Activated CD4-positive, alpha-beta T cell treated with anti-CD3 and anti-CD28 coated beads, Interleukin-2, amount 50 U/mL, for 4 hours (primary cell): Measurements from ENCODE around the gene FBXL3.
"Not testable (repeated sequence)": the region's sequence is repeated elsewhere in the genome, so short reads cannot be mapped to it uniquely, and the experiment has no call there.

ENCODE experiments used
- DNase-seq, 2 experiments: peaks; one replicate each; pipeline ENCODE4 v3.0.0-alpha.2; 2020

FBXL3 gene

DNA sequence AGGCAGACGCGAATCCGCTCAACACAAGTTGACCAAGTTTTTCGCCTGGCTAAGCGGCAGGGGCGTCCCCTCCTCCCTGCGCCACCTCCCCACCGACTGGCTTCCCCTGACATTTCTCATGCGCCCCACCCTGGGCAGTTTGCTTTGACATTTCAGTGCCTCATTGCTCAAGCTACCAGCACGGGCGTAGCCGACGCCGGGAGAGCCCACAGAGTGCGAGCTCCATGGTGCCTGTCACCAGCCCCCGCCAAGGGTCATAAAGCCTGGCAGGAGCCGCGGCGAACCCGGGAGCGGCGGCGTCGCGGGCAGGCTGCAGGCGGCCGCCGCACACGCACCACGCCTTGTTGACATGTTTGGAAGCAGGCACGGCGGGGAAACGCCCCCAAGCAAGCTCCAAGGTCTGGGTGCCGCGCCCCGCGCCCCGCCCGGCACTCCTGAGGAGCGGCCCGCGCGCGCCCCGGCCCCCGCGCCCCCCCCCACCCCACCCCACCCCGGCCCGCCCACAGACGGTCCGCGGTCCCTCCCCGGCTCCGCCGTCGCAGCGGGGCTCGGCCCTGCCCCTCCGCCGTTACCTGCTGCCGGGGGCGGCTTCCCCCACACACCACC, 601 bp downstream of the FBXL3 start:
- DNase-seq: peak; percentile 49 to 62

DNA sequence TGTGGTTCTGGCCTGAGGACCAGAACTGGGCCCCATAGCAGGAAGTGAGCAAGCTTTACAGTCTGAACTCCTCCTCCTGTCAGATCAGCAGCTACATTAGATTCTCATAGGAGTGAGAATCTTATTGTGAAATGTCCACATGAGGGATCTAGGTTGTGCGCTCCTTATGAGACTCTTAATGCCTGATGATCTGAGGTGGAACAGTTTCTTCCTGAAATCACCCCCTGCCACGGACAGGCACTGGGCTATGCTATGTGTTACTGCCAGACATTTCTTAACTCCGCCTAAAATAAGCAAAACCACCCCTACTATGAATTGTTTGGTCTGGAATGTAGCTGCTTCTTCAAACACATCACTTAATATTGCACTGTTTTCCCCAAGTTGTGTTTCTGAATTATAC, 4.6 kb downstream of the FBXL3 start:
- DNase-seq: no peak

DNA sequence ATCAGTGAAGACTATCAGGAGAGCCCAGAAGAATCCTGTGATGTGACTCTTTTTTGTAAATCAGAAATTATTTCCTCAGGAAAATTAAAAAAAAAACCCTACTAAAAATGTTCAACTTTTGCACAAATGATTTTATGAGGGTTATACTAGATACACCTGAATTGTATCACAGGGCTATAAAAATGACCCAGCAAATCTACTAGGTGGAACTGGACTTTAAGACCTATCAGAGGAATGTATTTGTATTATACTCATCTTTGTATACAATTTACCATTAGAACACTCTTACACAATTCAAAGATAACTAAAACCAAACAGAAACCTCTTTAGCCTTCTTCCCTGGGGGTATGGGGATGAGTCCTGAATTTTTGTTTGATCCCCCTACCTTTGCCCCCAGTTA, 7.2 kb downstream of the FBXL3 start:
- no peak for DNase-seq

DNA sequence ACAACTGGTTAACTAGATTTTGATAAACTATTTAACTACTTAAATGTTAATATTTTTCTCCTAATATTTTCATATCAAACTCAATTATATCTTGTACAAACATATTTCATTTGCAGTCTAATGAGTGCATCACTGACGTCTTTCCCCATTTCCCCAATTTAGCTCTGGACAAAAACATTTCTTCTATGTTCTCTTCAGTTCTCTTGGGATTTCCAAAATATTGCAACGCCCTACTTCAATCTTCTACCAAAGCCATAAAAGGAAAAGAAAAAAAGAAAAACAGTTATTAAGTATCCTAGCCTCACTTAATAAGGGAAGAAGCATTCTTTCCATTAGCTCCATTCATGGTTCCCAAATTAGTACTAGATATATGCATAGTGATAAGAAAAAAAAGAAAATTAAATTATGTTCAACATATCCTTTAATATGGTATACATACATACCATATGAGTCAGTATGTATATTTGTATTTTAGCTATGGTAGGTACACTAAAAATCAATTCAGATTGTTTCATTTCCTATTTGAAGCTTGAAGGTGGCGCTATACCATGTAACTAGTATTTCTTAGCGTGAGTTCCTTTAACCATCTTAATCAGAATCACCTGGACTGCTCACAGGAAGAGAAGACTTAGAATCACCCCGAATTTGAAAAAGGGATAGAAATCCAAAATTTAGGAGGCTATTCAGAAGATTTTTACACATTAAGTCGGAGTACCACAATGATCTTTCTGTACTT, 9.9 kb downstream of the FBXL3 start:
- no peak for DNase-seq

DNA sequence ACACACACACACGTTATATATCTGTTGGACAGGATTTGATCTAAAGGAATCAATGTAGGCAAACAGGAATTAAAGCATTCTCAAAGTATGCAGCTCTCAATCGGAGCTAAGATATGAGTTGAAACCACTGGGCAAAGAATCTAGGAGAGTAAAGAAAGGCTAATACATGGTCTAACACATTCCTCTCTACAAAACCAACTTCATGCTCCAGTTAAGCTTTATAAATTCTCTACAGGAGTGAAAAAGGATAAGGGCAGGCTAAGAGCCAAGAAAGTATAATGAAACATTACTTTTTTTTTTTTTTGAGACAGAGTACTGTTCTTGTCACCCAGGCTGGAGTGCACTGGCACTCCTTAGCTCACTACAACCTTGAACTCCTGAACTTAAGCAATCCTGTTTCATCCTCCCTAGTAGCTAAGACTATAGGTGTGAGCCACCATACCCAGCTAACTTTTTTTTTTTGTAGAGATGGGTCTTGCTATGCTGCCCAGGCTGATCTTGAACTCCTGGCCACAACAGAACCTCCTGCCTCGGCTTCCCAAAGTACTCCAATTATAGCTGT, 10.6 kb downstream of the FBXL3 start:
- DNase-seq: no peak

DNA sequence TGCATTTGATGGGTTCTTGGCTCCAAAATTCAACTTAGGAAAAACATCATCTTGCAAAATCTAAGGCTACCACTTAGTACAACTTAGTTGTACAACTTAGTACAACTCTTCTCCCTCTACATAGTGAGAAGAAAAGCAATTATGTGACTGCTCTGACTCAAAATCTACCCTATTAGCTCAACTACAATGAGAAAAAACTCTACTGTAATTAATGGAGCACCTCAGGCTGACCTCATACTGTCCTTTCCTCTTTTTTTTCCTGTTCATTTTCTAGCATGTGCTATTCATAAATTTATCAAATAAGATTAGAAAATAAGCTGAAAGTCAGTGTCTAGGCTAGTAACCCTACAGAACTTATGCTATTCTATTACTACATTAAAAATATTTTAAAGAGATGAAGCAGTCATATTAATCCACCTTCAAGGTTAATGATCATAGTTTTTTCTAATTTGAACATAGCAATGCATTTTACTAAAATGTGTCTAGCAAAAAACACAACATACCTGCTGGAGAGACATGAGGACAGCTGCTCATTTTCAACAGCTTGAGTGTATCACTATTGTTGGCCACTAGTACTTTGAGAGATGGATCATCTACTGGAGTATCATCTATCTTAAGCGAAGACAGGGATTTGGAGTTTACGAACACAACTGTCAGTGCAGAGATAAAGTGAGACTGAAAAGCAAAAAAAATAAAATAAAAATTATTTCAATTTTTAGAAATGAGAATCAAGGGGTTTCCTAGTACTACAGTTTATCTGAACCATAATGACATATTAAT, 11.9 kb downstream of the FBXL3 start:
- DNase-seq: no peak

DNA sequence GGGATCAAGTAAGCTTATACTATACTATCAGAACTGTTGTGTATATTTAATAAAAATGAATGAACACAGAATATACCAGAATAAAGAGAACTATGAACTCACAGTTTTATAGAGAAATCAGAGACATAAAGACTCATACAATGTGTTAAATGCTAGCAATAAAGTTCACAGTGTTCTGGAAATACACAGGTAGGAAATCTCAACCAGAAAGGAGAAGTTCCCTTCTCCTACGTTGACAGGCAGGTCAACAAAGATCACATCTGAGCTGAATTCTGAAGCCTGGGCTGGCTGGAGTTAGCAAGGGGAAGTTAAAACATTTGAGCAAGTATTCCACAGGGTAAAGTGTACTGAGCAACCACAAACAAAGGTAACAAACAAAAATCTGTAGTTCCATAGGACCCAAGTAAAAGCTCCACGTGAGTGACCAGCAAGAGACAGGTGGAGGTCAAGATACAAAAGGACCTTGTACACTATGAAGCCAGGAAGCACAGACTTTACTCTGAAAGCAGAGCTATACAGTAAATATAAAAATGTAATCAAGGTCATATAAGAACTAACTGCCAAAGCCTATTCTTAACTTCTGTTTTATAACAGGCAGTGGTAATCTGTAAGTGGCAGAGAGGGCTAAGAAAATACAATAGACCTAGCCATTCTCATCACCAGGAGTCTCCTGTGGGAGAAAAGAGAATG, 13.0 kb downstream of the FBXL3 start:
- no peak for DNase-seq

DNA sequence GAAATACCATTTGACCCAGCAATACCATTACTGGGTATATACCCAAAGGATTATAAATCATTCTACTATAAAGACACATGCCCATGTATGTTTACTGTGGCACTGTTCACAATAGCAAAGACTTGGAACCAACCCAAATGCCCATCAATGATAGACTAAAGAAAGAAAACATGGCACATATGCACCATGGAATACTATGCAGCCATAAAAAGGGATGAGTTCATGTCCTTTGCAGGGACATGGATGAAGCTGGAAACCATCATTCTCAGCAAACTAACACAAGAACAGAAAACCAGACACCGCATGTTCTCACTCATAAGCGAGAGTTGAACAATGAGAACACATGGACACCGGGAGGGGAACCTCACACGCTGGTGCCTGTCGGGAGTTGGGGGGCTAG, 17.2 kb downstream of the FBXL3 start:
- DNase-seq: not testable (repeated sequence)

DNA sequence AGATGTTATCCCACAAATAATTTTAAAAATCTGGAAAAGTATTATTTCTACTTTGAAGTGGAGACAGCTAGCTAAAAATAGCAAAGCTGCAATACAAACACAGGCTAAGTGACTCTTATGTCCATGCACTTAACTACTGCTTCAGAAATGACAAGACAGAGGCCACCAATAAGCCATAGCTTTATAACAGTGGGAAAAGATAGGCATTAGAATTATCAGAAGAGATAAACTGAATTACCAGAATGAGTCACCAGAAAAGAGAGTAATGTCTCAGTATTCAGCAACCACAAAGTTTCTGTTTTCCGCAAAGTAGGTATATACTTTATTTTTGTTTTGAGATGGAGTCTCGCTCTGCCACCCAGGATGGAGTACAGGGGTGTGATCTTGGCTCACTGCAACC, 17.9 kb downstream of the FBXL3 start:
- DNase-seq: no peak

DNA sequence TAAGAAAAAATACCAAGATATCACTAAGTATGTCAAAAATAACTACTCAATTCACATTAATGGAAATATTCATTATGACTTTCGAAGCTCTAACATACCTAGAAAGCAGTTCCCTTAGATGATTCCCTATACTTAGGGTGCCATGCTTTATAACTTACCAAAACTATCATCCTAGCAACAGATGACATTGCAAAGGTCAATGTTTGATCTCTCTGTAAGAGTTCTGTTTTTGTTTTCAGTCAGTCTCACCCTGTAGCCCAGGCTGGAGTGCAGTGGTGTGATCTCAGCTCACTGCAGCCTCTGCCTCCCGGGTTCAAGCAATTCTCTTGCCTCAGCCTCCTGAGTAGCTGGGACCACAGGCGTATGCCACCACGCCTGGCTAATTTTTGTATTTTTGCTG, 18.6 kb downstream of the FBXL3 start:
- not testable (repeated sequence) for DNase-seq

DNA sequence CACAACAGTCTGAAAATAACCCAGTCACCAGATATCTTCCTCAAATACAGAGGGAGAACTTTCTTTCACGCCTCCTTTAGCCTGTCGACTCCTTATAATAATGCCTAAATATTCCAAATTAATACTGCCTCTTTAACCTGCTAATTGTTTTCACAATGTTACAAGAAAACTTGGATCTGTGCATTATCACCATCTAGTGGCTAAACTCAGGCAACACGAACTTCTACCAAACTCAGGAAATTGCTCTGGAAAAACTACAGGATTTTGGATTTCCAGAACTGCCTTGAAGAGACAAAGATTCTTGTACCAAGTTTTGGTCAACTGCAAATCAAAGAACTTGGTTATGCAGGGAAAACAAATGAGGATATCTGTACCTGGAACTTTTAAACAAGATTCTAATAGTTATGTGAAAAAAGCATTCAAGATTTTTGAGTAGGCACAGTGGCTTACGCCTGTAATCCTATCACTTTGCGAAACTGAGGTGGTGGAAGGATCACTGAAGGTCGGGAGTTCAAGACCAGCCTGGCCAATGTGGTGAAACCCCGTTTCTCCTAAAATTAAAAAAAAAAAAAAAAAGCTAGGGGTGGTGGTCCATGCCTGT, 24.3 kb downstream of the FBXL3 start:
- DNase-seq: no peak

DNA sequence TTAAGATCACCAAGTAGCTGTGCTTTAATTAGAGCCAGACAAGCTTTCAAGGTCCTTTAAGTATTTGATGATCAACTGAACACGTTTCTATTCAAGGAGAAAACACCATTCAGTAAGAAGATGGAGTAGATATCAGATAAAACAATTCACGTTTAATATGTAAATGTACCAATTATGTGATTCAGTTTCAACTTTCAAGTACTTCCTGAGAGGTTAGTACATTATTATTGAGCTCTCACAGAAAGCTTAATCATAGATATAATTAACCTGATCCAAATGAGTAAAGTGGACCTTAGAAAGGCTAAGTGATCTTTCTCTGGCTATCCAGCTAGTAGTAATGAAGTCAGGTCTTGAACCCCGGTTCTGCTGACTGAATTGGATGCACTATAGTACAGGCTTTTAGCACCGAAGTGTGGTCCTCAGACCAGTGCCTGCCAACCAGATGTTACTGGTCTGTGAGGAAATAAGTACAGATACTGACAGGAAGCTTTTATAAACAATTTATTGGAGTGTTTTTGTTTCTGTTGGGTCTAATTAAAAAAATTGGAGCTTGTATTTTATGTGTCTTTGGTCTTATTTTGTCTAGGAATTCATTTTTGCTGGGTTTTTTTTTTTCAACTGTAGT, 24.9 kb downstream of the FBXL3 start:
- no peak for DNase-seq

DNA sequence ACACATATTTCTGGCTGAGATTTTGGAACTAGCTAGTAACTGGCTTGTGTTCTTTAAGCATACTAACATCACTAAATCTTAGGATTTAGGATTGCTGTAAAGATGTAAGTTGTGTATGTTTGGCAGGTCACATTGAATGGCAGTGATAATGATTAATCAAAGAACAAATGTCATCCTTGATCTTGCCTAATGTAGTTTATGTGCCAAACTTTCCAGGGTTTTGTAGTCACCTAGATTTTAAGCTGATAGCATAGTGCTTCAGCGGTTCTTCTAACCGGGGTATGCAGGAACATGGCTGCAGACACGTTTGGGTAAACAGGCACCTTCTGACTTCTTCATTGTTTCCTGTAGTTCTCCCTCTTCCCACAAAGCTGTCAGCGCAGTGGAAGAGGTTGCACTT, 25.4 kb downstream of the FBXL3 start:
- DNase-seq: no peak

DNA sequence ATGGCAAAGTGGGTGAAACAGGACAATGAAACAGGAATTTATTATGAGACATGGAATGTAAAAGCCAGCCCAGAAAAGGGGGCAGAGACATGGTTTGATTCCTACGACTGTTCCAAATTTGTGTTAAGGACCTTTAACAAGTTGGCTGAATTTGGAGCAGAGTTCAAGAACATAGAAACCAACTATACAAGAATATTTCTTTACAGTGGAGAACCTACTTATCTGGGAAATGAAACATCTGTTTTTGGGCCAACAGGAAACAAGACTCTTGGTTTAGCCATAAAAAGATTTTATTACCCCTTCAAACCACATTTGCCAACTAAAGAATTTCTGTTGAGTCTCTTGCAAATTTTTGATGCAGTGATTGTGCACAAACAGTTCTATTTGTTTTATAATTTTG, 26.5 kb downstream of the FBXL3 start:
- no peak for DNase-seq

DNA sequence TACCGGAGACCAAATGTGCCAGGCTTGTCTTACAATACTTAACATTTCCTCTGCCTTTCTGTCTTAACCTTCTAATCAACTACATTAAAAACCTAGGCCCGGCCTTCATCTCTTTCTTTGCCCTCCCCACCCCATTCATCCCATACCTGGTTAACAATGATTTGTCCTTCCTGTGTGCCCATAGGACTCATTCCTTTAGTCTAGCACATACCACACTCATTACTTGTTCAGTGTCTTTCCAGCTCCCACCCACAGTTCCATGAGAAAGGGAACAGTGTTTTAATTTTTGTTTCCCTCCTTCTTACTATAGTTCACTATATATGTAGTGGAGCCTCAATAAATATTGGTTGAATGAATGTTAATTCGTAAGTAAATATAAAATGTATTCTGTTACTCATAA, 32.7 kb downstream of the FBXL3 start:
- no peak for DNase-seq

DNA sequence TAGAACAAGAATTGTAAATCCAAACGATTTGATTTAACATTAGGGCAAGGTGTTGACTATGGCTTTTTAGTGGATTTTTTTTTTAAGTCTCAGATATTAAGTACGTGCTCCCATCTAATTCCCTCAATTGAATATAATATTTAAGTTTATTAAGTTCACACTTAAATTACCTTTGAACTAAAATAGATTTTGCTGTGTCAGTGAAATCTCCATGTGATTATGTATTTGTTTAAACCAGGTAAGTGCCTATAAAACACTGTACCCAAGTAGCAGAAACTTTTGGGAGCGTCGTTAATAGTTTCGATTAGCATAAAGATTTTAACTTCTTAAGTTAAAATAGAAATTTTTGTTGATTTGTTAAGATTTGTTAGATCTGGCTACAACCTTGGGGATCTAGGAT, 33.5 kb downstream of the FBXL3 start:
- DNase-seq: no peak

DNA sequence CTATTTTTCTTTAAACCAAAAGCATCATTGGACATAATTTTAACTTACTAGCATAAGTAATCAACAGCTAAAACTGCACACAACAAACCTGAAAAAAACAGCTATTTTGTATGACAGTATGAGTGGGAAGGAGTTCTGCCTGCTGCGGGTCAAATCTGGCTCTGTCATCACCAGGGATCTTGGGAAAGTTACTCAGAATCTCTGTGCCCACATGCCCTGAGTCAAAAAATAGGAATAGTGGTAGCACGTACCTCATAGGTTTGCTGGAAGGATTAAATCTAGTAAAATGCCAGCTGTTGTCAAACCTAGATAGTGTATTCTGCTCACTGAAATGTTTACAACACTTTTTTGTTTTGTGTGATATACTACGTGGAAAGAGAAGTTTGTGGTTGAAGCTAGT, 33.9 kb downstream of the FBXL3 start:
- DNase-seq: no peak

DNA sequence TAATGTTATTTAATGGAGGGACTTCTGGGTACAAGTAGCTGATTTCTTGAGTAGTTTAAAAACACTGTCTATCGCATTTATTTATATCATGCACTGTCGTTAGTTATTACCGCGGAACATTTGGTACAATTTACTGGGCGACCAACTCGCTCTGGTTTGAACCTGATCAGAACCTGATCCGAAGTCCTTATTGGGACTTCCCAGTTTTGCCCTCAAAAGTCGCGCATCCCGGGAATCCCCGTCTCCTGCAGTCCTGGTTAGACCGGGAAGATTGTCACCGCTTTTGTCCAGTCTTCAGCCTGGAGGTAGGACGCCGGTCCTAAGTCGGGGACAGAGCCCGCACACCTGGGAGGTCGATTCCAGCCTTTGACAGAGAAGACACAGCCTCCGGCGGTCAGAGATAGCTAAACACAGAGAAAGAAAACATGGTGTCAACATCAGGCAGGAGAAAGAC, 34.4 kb downstream of the FBXL3 start:
- peak in 1 of 2 experiments; percentile 11 for DNase-seq

DNA sequence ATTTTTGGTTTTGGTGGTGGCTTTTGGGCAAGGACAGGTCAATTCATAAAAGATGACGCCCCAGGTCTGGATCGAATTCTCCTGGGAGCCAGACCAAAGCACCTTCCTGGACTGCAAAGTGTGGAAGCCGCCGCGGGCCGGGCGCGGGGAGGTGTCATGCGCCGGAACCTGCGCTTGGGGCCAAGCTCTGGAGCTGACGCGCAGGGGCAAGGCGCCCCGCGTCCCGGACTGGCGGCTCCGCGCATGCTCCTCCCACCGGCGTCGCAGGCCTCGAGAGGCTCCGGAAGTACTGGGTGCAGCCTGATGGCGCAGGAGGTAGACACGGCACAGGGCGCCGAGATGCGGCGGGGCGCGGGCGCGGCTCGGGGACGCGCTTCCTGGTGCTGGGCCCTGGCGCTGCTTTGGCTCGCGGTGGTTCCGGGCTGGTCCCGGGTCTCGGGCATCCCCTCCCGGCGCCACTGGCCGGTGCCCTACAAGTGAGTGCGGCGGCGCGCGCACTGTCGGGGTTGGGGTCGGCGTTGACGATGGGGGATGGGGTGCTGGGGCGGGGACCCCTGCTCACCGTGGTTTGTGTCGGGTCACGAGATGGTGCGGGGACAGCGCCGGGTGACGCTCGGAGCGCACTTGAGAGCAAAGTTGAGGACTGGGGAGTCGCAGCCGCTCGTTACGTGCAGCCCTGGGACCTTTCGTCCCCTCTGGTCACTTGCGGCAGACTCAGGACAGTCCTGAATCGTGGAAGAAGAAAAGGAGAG, 35.0 kb downstream of the FBXL3 start, which contains the start of gene CLN5:
TSS of gene CLN5 (plus strand) at position 286 of the 752 bp plus-strand sequence. CDS start at position 304, 18 bp downstream.
- peak; percentile 90 to 91 for DNase-seq

DNA sequence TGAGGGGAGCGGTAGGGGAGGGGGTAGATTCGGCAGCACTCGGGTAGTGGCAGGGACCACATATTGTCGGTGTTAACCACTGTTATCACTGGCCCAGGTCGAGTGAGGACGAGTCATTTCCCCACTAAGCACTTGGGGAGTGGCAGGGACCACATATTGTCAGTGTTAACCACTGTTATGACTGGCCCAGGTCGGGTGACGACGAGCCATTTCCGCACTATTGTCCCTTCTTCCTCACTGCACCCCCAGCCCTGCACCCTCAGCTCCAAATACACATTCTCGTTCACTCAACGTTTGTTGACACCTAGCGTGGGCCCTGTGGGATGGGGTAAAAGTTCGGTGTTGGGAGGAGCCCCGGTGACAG, 35.5 kb downstream of the FBXL3 start:
- DNase-seq: peak; percentile 51 to 58

DNA sequence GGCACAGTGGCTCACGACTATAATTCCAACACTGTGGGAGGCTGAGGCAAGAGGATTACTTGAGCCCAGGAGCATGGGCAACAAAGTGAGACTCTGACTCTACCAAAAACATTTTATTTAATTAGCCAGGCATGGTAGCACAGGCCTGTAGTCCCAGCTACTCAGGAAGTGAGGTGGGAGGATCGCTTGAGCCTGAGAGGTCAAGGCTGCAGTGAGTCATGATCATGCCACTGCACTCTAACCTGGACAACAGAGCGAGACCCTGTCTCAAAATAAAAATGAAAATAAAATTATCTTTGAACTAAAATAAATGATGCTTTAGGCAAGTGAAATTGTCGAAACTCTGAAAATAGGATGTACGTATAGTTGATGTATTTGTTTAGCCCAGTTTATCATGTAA, 43.3 kb downstream of the FBXL3 start:
- no peak for DNase-seq
